Right cardiac atrium (tissue), 5 donors: Measurements from ENCODE around the gene OARD1. TPM values are rescaled to one million over a fixed set of nuclear protein-coding genes. Genes with fewer than 3 reads are reported as not detected.
"Not testable (repeated sequence)": the region's sequence is repeated elsewhere in the genome, so short reads cannot be mapped to it uniquely, and the experiment has no call there.

Experiments
- ATAC-seq, 2 donors: fragments of 200-7000 bp; cut with Tn5 transposase; one replicate each; pipeline versions ENCODE4 v1.8.0 to v1.9.1; 2020; ENCODE audit warnings: moderate library complexity in 2 of 2, mild to moderate bottlenecking in 1 of 2
- DNase-seq, 3 donors: peaks; one replicate each; pipeline ENCODE4 v3.0.0-alpha.2; 2020
- H3K27ac ChIP-seq: one replicate; pipeline ENCODE4 v1.5.1; 2013; ENCODE audit warnings: mild to moderate bottlenecking, low read length, control low read depth, moderate library complexity
- H3K27me3 ChIP-seq: one replicate; pipeline ENCODE4 v1.6.1; 2013; ENCODE audit not compliant: control insufficient read depth, insufficient read depth
- H3K4me1 ChIP-seq: one replicate; pipeline ENCODE4 v1.6.1; 2013; ENCODE audit warnings: low read length; ENCODE audit not compliant: control insufficient read depth, insufficient read depth
- H3K4me3 ChIP-seq: one replicate; pipeline ENCODE4 v1.5.1; 2013; ENCODE audit warnings: low read length, control low read depth
- H3K9me3 ChIP-seq: one replicate; pipeline ENCODE4 v1.6.1; 2013; ENCODE audit warnings: low read length; ENCODE audit not compliant: control insufficient read depth
- WGBS: extraction: QIAGEN DNeasy Blood & Tissue Kit; methylation state at CpG from one replicate; pipeline ENCODE4 v1.1.7; 2013; 5-methylcytosine and 5-hydroxymethylcytosine counted together
- intact Hi-C, 4 donors: fragments of 100-400 bp; cut with DNase I; formaldehyde crosslinking; loops; one replicate each; pipeline versions ENCODE4 v1.11.0 to v1.14.0; 2022 to 2023
- long read RNA-seq, 4 donors: library from polyadenylated mRNA; unstranded; transcript quantifications; one replicate each; pipeline ENCODE4 v2.0.0, GENCODE V29; 2020 to 2021
- polyA plus RNA-seq: library from polyadenylated mRNA; stranded (reverse); fragments of 200-250 nt; gene quantifications from one replicate; pipeline ENCODE4 v1.2.3, GENCODE V29; 2013
- total RNA-seq, 4 donors: library from RNA; stranded (reverse); fragmentation: NEBNext Ultra II Directional; extraction: Animal tissue kit (Norgen Biotek cat#: 25700); gene quantifications; one replicate each; pipeline ENCODE4 v1.2.1, GENCODE V29; 2021
- donor health status: healthy with polysubstance abuse.
- donor health status: DM: no; HTN: yes; CAD: no.
- donor health status: DM: no; HTN: no; CAD: no.
- donor health status: DM: no; HTN: yes; CAD: no; lungs with severe emphysema.
- donor health status: DM: yes; HTN: yes; CAD: no.

The OARD1 gene
- total RNA-seq (10 to 100 TPM; 15.1 to 23.7 (median 18.6) TPM), polyA plus RNA-seq (27.8 TPM)
- long read RNA-seq, donor 1, partial matches to known transcripts, result 1 of 14 reads
- long read RNA-seq, donor 1, other reads (novel, unspliced or antisense), result 3 of 14 reads
- long read RNA-seq, donor 2, partial matches to known transcripts, result 1 of 6 reads
- long read RNA-seq, donor 2, other reads (novel, unspliced or antisense), result 0 of 6 reads
- long read RNA-seq, donor 3, transcript OARD1-210 (6 exons, 3,330 nt), result minor isoform, 5 of 29 reads
- long read RNA-seq, donor 3, transcript OARD1-202 (6 exons, 1,337 nt), result major isoform, 7 of 29 reads
- long read RNA-seq, donor 3, partial matches to known transcripts, result 2 of 29 reads
- long read RNA-seq, donor 3, other reads (novel, unspliced or antisense), result 8 of 29 reads
- long read RNA-seq, donor 4, partial matches to known transcripts, result 3 of 10 reads
- long read RNA-seq, donor 4, other reads (novel, unspliced or antisense), result 1 of 10 reads

- WGBS, result under 1% methylated on average over 63 of the region's 63 CpGs
- intact Hi-C loops, result no loop called here
- Histone ChIP-seq H3K4me3 (peak within 1 kb of the TSS; percentile 93), H3K9me3 (no peaks in the 10 kb centered on the region), H3K27ac (peak within 1 kb of the TSS; percentile 100), H3K4me1 (peaks cover 3% of the 10 kb centered on the region), H3K27me3 (no peaks in the 10 kb centered on the region)
- peak; percentile 91 for ATAC-seq
- peak; percentile 100 for DNase-seq
Measured at GRCh38 chr6:41071923-41072835, at the start of gene OARD1. OARD1 (minus strand) TSS chr6:41072356; CDS start chr6:41071634, 722 bp downstream.

GRCh38 chr6:41120058-41120457, 47.9 kb upstream of the OARD1 start:
- 92% methylated on average over 1 of the region's 1 CpG for WGBS
- H3K27me3 ChIP-seq, result no peaks in the 10 kb centered on the region
- no peak for DNase-seq
- no peak overlapping the region for H3K4me3 ChIP-seq
- H3K27ac ChIP-seq, result no peak overlapping the region
- no peak for ATAC-seq
- intact Hi-C loops, result no loop called here
- H3K9me3 ChIP-seq, result no peaks in the 10 kb centered on the region
- no peaks in the 10 kb centered on the region for H3K4me1 ChIP-seq

GRCh38 chr6:41119508-41119907, 47.4 kb upstream of the OARD1 start:
- no peak overlapping the region for H3K27ac ChIP-seq
- DNase-seq, result no peak
- H3K9me3 ChIP-seq, result no peaks in the 10 kb centered on the region
- H3K27me3 ChIP-seq, result no peaks in the 10 kb centered on the region
- no peak for ATAC-seq
- no peaks in the 10 kb centered on the region for H3K4me1 ChIP-seq
- no peak overlapping the region for H3K4me3 ChIP-seq
- 68% methylated on average over 1 of the region's 1 CpG for WGBS
- intact Hi-C loops, result no loop called here

GRCh38 chr6:41115027-41115426, 42.9 kb upstream of the OARD1 start:
- H3K27me3 ChIP-seq, ATAC-seq, intact Hi-C loops, H3K4me3 ChIP-seq, H3K4me1 ChIP-seq, DNase-seq, H3K27ac ChIP-seq, H3K9me3 ChIP-seq: not testable (repeated sequence)
- 89% methylated on average over 2 of the region's 2 CpGs for whole genome bisulfite sequencing

- no peaks in the 10 kb centered on the region for H3K9me3 ChIP-seq
- no peak for ATAC-seq
- H3K27ac ChIP-seq, result no peak overlapping the region
- intact Hi-C loops, result no loop called here
- no peaks in the 10 kb centered on the region for H3K27me3 ChIP-seq
- no peaks in the 10 kb centered on the region for H3K4me1 ChIP-seq
- 86% methylated on average over 3 of the region's 3 CpGs for WGBS
- no peak for DNase-seq
- no peak overlapping the region for H3K4me3 ChIP-seq
Measured at GRCh38 chr6:41111017-41111416, 38.9 kb upstream of the OARD1 start.

- Histone ChIP-seq H3K4me1 (no peaks in the 10 kb centered on the region), H3K27me3 (no peaks in the 10 kb centered on the region), H3K4me3 (no peak overlapping the region), H3K9me3 (no peaks in the 10 kb centered on the region), H3K27ac (no peak overlapping the region)
- WGBS, result 95% methylated on average over 3 of the region's 3 CpGs
- DNase-seq, result no peak
- intact Hi-C loops, result no loop called here
- no peak for ATAC-seq
Measured at GRCh38 chr6:41103847-41104246, 31.7 kb upstream of the OARD1 start.

- 76% methylated on average over 42 of the region's 42 CpGs for WGBS
- intact Hi-C loops, result no loop called here
- H3K9me3 ChIP-seq, result no peaks in the 10 kb centered on the region
- DNase-seq (peak; percentile 55 to 58 (median 56)), ATAC-seq (peak in 1 of 2 donors; percentile 90)
- peaks cover 3% of the 10 kb centered on the region for H3K4me1 ChIP-seq
- H3K27ac ChIP-seq, result no peak overlapping the region
- H3K4me3 ChIP-seq, result no peak overlapping the region
- H3K27me3 ChIP-seq, result no peaks in the 10 kb centered on the region
Measured at GRCh38 chr6:41100871-41101287, 28.7 kb upstream of the OARD1 start.

- peaks cover 3% of the 10 kb centered on the region for H3K4me1 ChIP-seq
- 46% methylated on average over 3 of the region's 3 CpGs for WGBS
- no peak overlapping the region for H3K4me3 ChIP-seq
- DNase-seq (no peak), ATAC-seq (no peak)
- H3K27me3 ChIP-seq, result no peaks in the 10 kb centered on the region
- no peaks in the 10 kb centered on the region for H3K9me3 ChIP-seq
- H3K27ac ChIP-seq, result no peak overlapping the region
- intact Hi-C loops, result no loop called here
Measured at GRCh38 chr6:41098366-41098765, 26.2 kb upstream of the OARD1 start.

- H3K27ac ChIP-seq, result no peak overlapping the region
Measured at GRCh38 chr6:41097467-41098090, 25.4 kb upstream of the OARD1 start.

GRCh38 chr6:41093729-41094128, 21.6 kb upstream of the OARD1 start:
- Histone ChIP-seq H3K4me1 (peaks cover 3% of the 10 kb centered on the region), H3K9me3 (no peaks in the 10 kb centered on the region), H3K27me3 (no peaks in the 10 kb centered on the region), H3K27ac (no peak overlapping the region), H3K4me3 (no peak overlapping the region)
- ATAC-seq, result no peak
- DNase-seq, result no peak
- 93% methylated on average over 6 of the region's 6 CpGs for WGBS
- intact Hi-C loops, result no loop called here

More at GRCh38 chr6:41097467-41098090, 25.4 kb upstream of the OARD1 start:
- DNase-seq (no peak), ATAC-seq (no peak)
- H3K27me3 ChIP-seq, result no peaks in the 10 kb centered on the region
- intact Hi-C loops, result no loop called here
- WGBS, result 64% methylated on average over 5 of the region's 5 CpGs
- H3K4me3 ChIP-seq, result no peak overlapping the region
- H3K4me1 ChIP-seq, result peaks cover 3% of the 10 kb centered on the region
- H3K9me3 ChIP-seq, result no peaks in the 10 kb centered on the region
